CD8-positive, alpha-beta memory T cell (primary cell): ENCODE results near the gene LGALS9B. TPM values are rescaled to one million over a fixed set of nuclear protein-coding genes. Genes with fewer than 3 reads are reported as not detected.
A peak's percentile ranks its signal among the peaks of the same experiment; 100 is the strongest.
"Not testable (repeated sequence)": the region's sequence is repeated elsewhere in the genome, so short reads cannot be mapped to it uniquely, and the experiment has no call there.

Experiments used
- CTCF ChIA-PET: fragments of 350-600 bp; sonication (Branson Sonifier 250); formaldehyde crosslinking; loops from one replicate; lab custom pipeline; 2021; ENCODE audit warnings: antibody characterized with exemption; lab: Charles Lee
- POLR2A ChIA-PET: fragments of 350-600 bp; sonication (Branson Sonifier 250); formaldehyde crosslinking; loops from one replicate; lab custom pipeline; 2021; ENCODE audit warnings: antibody characterized with exemption; lab: Charles Lee
- DNase-seq, 5 donors: peaks; one replicate each; pipeline versions ENCODE4 v3.0.0 to v3.0.0-alpha.2; 2020 to 2022; ENCODE audit warnings: mixed read lengths in 1 of 5
- H3K27ac ChIP-seq: one replicate; pipeline ENCODE4 v1.7.0; 2013; ENCODE audit warnings: low read depth, mild to moderate bottlenecking, low read length, moderate library complexity
- H3K27me3 ChIP-seq: 2 replicates; pipeline ENCODE4 v1.7.0; 2013; ENCODE audit warnings: low read length, mild to moderate bottlenecking; ENCODE audit not compliant: insufficient read depth, poor library complexity, severe bottlenecking
- H3K36me3 ChIP-seq: 2 replicates; pipeline ENCODE4 v1.7.0; 2013; ENCODE audit warnings: mild to moderate bottlenecking, low read length, moderate library complexity; ENCODE audit not compliant: insufficient read depth
- H3K4me1 ChIP-seq: 2 replicates; pipeline ENCODE4 v1.7.0; 2013; ENCODE audit warnings: mild to moderate bottlenecking, low read length, moderate library complexity; ENCODE audit not compliant: insufficient read depth
- H3K4me3 ChIP-seq: 2 replicates; pipeline ENCODE4 v1.7.0; 2013; ENCODE audit warnings: mild to moderate bottlenecking, low read length
- H3K9me3 ChIP-seq: 2 replicates; pipeline ENCODE4 v1.7.0; 2013; ENCODE audit warnings: mild to moderate bottlenecking, low read length
- H3K27ac Mint-ChIP-seq, 8 donors: one replicate each; pipeline ENCODE4 v1.8.0; 2020 to 2021; ENCODE audit warnings: mixed read lengths in 8 of 8, mild to moderate bottlenecking in 6 of 8, inconsistent platforms in 3 of 8, moderate library complexity in 3 of 8
- H3K27me3 Mint-ChIP-seq, 2 donors: one replicate each; pipeline ENCODE4 v1.8.0; 2020 to 2021; ENCODE audit warnings: mixed read lengths in 2 of 2, mild to moderate bottlenecking in 1 of 2, moderate library complexity in 1 of 2
- H3K36me3 Mint-ChIP-seq, 3 donors: one replicate each; pipeline ENCODE4 v1.8.0; 2020 to 2021; ENCODE audit warnings: mixed read lengths in 3 of 3, inconsistent platforms in 1 of 3, mild to moderate bottlenecking in 1 of 3
- H3K4me1 Mint-ChIP-seq, 3 donors: one replicate each; pipeline ENCODE4 v1.8.0; 2020 to 2021; ENCODE audit warnings: mixed read lengths in 3 of 3, inconsistent platforms in 1 of 3, mild to moderate bottlenecking in 1 of 3
- H3K4me3 Mint-ChIP-seq, 7 donors: one replicate each; pipeline ENCODE4 v1.8.0; 2020 to 2021; ENCODE audit warnings: mixed read lengths in 7 of 7, mild to moderate bottlenecking in 6 of 7, moderate library complexity in 4 of 7, inconsistent platforms in 2 of 7
- H3K9me3 Mint-ChIP-seq, 5 donors: one replicate each; pipeline ENCODE4 v1.8.0; 2020 to 2022; ENCODE audit warnings: mixed read lengths in 5 of 5, mild to moderate bottlenecking in 3 of 5, moderate library complexity in 2 of 5, inconsistent platforms in 1 of 5
- polyA plus RNA-seq: library from polyadenylated mRNA; unstranded; fragments of 300-500 nt; fragmentation: Illumina TruSeq; gene quantifications from one replicate; pipeline ENCODE4 v1.2.3, GENCODE V29; 2021
- total RNA-seq, 2 experiments: library from RNA; stranded (reverse); gene quantifications; one replicate each; pipeline ENCODE4 v1.2.3, GENCODE V29; 2021

LGALS9B gene
- total and polyA plus RNA-seq, 3 experiments from 2014 or later, result not detected

DNA sequence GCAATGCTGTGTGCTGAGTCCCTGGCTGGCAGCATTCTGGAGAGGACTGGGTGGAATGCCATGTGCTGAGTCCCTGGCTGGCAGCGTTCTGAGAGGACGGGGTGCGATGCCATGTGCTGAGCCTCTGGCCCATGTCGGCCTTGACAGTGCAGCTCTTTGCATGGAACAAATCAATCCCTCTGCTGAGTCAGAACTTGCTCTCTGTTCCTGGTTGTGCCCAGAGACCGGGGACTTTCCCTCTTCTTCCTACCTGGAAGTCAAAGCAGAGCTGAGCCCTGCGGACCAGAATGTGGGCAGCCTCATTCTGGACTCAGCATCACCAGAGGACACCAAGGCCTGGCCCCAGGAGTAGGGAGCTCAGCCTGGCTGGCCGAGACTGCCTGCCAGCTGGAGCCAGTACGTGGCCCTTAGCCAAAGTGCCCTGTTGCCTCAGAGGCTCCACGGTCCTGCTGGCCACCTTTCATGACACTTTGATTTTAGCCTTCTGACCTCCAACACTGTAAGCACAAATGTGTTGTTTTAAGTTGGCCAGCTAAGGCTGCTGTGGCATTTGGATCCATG, 2.4 kb downstream of the LGALS9B start:
- POLR2A ChIA-PET, H3K4me1 Mint-ChIP-seq, H3K36me3 Mint-ChIP-seq, H3K9me3 Mint-ChIP-seq, H3K27ac ChIP-seq, CTCF ChIA-PET, H3K9me3 ChIP-seq, H3K4me3 Mint-ChIP-seq, H3K4me1 ChIP-seq, DNase-seq, H3K4me3 ChIP-seq, H3K36me3 ChIP-seq, H3K27ac Mint-ChIP-seq, H3K27me3 ChIP-seq, H3K27me3 Mint-ChIP-seq: not testable (repeated sequence)

DNA sequence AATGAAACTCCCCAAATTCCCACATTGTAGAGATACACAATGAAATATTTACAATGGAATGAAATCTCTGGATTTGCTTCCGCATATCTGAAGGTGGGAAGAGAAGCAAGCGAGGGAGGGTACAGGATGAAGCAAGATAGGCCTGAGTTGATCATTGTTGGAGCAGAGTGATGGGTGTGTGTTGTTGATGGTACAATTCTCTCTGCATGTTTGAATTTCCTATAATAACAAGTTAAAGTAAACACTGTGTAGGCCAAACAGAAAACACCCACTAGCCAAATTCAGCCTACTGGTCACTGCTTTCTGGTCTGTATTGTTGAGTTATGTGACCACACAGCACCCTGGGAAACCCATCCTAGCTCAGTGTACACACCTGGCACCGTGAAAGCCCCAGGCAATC, 5.2 kb downstream of the LGALS9B start:
- H3K36me3 Mint-ChIP-seq, DNase-seq, H3K27me3 Mint-ChIP-seq, CTCF ChIA-PET, H3K36me3 ChIP-seq, H3K4me3 ChIP-seq, H3K27ac ChIP-seq, H3K4me1 Mint-ChIP-seq, H3K9me3 ChIP-seq, H3K27ac Mint-ChIP-seq, POLR2A ChIA-PET, H3K4me1 ChIP-seq, H3K4me3 Mint-ChIP-seq, H3K27me3 ChIP-seq, H3K9me3 Mint-ChIP-seq: not testable (repeated sequence)

DNA sequence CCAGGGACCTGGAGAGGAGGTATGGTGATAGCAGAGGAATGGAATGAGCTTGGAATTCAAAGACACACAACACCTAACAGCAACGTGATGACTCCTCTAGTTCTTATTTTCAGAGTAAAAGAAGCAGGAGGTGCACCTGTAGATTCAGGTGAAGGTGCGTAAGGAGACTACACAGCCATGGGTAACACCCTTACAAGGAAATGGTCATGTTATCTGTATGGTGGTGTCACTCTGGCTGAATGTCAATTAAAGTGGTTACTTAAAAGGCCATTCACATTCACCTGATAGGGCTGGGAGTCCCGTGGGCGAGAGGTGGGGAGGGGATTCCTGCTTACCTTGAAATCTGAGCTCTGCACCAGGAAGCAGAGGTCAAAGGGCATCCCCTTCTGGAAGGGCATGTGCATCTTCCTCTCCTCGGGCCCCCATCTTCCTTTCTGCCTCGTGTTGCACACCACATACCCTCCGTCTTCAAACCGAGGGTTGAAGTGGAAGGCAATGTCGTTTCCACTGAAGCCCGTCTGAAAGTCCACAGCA, 9.4 kb downstream of the LGALS9B start:
- H3K27ac ChIP-seq, H3K4me3 Mint-ChIP-seq, H3K27ac Mint-ChIP-seq, H3K4me1 ChIP-seq, CTCF ChIA-PET, H3K9me3 Mint-ChIP-seq, H3K36me3 Mint-ChIP-seq, H3K36me3 ChIP-seq, DNase-seq, H3K4me3 ChIP-seq, POLR2A ChIA-PET, H3K27me3 ChIP-seq, H3K9me3 ChIP-seq, H3K27me3 Mint-ChIP-seq, H3K4me1 Mint-ChIP-seq: not testable (repeated sequence)

DNA sequence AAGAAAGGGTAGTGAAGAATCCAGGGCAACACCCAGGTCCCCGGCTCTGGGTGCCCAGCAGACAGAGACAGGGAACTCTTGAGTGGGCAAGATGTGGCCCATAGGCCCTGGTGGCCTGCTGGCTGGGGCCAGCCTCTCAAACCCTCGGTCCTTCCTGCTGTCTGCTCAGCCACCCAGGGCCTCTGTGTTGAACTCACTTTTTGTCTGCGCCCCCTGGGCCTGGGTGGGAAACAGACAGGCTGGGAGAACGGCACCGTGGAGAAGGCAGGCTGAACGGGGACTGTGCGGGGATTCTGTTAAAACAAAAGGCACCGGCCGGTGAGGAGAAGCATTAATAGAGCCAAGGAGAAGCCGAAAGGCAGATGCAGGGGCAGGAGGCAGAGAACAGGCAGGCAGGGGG, 12.2 kb downstream of the LGALS9B start:
- CTCF ChIA-PET, H3K27ac Mint-ChIP-seq, H3K9me3 Mint-ChIP-seq, H3K27me3 ChIP-seq, H3K4me1 Mint-ChIP-seq, H3K36me3 Mint-ChIP-seq, H3K4me3 Mint-ChIP-seq, H3K27me3 Mint-ChIP-seq, H3K4me3 ChIP-seq, H3K9me3 ChIP-seq, POLR2A ChIA-PET, H3K4me1 ChIP-seq, DNase-seq, H3K27ac ChIP-seq, H3K36me3 ChIP-seq: not testable (repeated sequence)

DNA sequence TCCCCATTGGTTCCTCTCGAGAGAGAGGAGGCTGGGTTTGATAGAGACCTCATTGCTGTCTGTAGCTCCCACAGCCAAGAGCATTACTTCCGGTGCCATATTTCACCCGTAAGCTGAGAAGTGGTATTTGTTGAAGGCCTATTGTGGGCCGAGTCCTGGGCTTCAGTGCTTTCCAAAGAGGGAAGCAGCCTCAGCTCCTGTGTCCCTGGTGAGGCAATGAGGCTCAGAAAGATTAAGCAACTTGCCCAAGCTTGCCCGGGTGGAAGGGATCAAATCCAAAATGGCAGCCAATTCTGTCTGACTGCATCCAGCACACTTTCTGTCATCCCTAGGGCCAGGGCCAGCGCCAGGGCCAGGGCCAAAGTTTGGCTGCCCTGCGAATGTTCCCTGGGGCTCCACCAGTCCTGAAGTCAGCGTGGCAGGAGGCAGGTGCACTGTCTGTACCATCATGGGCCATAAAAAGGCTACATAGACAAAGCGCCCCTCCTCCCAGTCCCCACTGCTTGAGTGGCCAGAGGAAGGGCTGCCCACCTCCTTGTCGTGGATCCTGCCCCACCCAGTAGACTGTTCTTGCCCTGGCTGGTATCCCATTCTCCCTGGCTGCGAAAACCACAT, 13.4 kb downstream of the LGALS9B start:
- H3K36me3 Mint-ChIP-seq, H3K27ac Mint-ChIP-seq, H3K4me3 ChIP-seq, DNase-seq, H3K36me3 ChIP-seq, H3K4me3 Mint-ChIP-seq, H3K27ac ChIP-seq, H3K9me3 ChIP-seq, H3K9me3 Mint-ChIP-seq, H3K27me3 Mint-ChIP-seq, H3K4me1 ChIP-seq, CTCF ChIA-PET, H3K4me1 Mint-ChIP-seq, POLR2A ChIA-PET, H3K27me3 ChIP-seq: not testable (repeated sequence)

DNA sequence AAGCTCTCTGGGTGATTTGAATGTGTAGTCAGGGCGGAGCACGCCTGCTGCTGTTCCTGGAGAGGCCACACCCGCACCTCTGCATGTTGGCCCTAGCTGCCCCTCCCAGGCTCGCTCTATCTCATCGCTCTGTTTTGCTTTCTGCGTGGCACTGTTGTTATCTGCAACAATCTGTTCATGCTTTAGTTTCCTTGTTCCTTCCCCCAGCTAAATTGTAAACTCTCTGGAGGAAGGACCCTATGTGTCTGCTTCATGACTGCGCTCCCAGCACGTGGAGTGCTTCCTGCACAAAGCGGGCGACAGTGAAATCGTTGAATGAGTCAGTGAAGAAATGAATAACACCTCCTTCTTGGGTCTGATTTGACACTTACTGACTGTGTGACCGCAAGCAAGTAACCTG, 16.5 kb downstream of the LGALS9B start:
- H3K27me3 Mint-ChIP-seq, H3K9me3 Mint-ChIP-seq, CTCF ChIA-PET, H3K4me1 ChIP-seq, POLR2A ChIA-PET, H3K27ac ChIP-seq, H3K4me3 ChIP-seq, H3K9me3 ChIP-seq, DNase-seq, H3K4me1 Mint-ChIP-seq, H3K36me3 Mint-ChIP-seq, H3K27me3 ChIP-seq, H3K27ac Mint-ChIP-seq, H3K36me3 ChIP-seq: not testable (repeated sequence)
- peak overlapping the region in 1 of 7 donors; percentile 47 for H3K4me3 Mint-ChIP-seq

DNA sequence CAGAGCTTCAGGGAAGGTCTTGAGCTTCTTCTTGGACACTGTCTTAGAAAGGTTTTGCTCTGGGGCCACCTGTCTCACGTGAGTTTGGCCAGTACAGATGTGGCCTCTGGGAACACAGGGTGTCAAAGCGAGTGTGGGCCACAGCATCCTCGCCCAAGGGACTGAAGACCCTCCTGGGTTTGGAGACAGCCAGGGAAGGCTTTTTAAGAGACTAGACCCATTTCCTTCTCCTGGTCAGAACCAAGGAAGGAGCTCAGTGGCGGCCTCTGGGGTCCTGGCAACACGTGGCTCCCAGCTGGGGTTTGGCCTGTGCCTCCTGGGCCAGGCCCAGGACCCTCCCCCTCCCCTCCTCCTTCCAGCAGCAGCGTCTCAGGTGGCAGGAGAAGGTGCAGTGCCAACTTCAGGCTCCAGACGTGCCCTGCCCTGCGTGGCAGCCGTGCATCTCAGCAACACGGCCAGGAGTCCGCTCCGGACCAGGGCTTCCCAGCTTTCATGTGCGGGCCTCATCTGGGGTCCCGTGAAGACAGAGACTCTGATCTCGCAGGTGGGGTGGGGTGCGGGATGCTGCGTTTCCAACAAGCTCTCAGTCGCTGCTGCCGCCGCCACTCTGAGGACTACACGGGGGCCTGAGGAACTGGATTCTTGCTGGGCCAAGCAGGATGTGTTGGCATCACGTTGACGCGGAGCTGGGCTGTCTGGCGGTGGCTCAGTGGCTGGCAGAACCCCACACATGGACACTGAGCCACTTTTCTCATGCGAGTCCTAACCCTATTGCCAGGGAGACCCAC, 19.6 kb downstream of the LGALS9B start:
- H3K4me3 ChIP-seq, H3K27ac Mint-ChIP-seq, POLR2A ChIA-PET, H3K27me3 ChIP-seq, H3K4me3 Mint-ChIP-seq, H3K4me1 ChIP-seq, H3K36me3 Mint-ChIP-seq, DNase-seq, H3K4me1 Mint-ChIP-seq, H3K9me3 Mint-ChIP-seq, H3K36me3 ChIP-seq, H3K27ac ChIP-seq, H3K9me3 ChIP-seq, CTCF ChIA-PET, H3K27me3 Mint-ChIP-seq: not testable (repeated sequence)

DNA sequence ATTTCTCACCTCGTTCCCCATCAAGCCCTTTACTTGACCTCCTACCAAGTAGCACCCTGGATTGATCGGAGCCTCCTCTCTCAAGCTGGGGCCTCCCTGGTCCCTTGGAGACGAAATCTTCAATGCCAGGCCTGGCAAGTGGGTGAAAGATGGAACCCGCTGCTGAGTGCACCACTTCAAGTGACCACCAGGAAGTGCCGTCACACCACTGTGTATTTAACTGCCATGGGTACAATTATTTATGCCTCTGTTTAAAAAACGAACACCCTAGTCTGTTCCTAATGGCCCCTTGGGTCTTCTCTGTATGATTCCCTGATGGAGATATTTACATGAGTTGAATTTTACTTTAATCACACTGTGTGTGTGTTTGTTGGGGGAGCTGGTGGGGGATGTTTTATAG, 20.4 kb downstream of the LGALS9B start:
- H3K27ac ChIP-seq, H3K27me3 Mint-ChIP-seq, H3K4me3 ChIP-seq, H3K36me3 Mint-ChIP-seq, DNase-seq, CTCF ChIA-PET, H3K9me3 Mint-ChIP-seq, H3K4me1 Mint-ChIP-seq, H3K27ac Mint-ChIP-seq, H3K9me3 ChIP-seq, H3K27me3 ChIP-seq, H3K4me3 Mint-ChIP-seq, POLR2A ChIA-PET, H3K4me1 ChIP-seq, H3K36me3 ChIP-seq: not testable (repeated sequence)
